NOMO-1 (cell line): ENCODE data around the gene CCAR1.
A peak's percentile ranks its signal among the peaks of the same experiment; 100 is the strongest.
"Not testable (repeated sequence)": the region's sequence is repeated elsewhere in the genome, so short reads cannot be mapped to it uniquely, and the experiment has no call there.

Experiments used
- DNase-seq, 2 experiments: peaks; one replicate each; lab custom pipeline; 2025; ENCODE audit not compliant: unreplicated experiment in 2 of 2; lab: John Stamatoyannopoulos, UW

Gene CCAR1

DNA sequence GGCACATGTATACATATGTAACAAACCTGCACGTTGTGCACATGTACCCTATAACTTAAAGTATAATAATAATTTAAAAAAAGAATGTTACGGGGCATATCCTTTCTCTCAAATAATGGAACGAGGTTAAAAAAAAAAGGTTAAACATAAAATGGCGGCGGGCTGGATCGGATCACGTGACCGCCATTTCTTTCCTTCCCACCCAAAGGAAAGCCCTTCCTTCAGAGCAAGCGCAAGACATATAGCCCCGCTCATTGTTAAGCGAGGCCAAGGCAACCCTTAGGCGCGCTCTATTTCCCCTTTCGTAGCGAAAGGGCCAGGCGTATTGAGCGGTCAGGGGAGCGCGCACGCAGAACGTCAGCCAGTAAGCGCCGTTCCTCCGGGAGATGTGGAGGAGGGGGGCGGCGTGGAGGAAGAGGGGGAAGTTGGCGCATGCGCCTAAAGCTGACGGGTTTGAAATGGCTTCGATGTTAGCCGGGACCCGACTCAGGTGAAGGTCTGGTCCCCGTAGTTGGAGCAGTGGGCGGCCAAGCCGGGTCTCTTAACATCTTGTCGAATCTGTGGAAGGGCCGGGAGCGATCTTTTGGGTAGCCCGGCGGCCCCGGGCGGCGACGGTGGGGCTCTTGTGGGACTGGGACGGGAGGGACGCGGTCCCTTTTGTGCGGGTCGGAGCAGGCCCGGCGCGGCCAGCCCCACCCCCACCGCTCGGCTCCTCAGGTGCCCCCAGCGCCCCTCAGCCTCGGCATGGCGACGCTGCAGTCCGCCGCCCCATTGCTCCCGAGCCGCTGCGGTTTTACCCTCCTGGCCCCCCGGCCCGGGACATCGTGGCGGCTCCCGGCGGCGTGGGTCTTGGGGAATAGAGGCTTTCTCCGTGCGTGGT lies at the start of gene CCAR1:
Gene CCAR1 (plus strand): TSS at position 447 of the 880 bp plus-strand sequence. CDS start 1,266 bp downstream, outside the sequence.
- peak; percentile 99 for DNase-seq

DNA sequence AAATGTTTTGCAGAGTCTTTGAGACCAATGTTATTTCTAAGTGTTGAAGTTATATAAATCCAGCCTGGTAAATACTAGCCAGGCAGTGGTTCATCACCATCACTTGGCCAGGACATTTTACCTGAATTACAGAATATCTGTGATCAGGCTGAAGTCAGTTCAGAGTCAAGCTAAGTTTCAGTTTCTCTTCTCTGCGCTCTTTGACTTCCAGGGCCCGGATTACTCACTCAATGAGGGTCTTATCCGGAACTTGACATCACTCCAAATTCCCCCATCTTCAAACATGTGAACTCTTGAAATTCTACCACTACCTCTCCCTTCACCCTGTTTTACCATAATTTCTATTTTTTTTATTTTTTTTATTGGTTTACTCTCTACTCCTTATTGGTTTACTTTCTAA lies 36.6 kb upstream of the CCAR1 start:
- no peak for DNase-seq

- no peak for DNase-seq
Observed at GRCh38 chr10:68696018-68696417, 25.0 kb upstream of the CCAR1 start.

GRCh38 chr10:68697106-68697505 lies 23.9 kb upstream of the CCAR1 start:
- no peak for DNase-seq

DNA sequence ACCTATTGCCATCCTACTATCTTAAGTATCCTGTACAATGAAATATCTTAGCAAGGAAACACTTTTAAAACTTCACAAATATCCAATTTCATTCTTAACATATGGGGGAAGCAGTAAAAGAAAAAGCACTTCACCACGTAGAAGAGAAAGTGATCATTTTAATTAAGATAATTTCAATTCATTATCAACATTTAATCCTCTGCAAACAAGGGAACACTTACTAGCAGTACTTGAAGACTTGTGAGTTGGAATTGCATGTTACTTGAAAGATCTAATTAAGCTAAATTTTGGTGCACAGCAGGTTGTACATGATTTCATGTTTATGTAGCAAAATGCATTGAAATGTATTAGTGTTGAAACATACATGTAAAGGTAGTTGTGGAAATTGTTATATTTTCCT lies 20.8 kb upstream of the CCAR1 start:
- no peak for DNase-seq

DNA sequence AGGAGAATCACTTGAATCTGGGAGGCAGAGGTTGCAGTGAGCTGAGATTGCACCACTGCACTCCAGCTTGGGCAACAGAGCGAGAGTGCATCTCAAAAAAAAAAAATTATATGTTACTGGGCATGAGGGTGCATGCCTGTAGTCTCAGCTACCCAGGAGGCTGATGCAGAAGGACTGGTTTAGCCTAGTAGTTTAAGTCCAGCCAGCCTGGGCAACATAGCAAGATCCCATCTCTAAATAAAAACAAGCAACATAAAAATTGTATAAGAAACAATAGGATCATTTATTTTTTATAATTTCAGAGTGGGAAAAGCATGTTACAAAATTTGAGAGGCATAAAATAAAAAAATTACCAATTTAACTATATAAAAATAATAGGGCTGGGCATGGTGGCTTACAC lies 15.5 kb upstream of the CCAR1 start:
- no peak for DNase-seq

- not testable (repeated sequence) for DNase-seq
Observed at GRCh38 chr10:68708987-68709386, 12.1 kb upstream of the CCAR1 start.

DNA sequence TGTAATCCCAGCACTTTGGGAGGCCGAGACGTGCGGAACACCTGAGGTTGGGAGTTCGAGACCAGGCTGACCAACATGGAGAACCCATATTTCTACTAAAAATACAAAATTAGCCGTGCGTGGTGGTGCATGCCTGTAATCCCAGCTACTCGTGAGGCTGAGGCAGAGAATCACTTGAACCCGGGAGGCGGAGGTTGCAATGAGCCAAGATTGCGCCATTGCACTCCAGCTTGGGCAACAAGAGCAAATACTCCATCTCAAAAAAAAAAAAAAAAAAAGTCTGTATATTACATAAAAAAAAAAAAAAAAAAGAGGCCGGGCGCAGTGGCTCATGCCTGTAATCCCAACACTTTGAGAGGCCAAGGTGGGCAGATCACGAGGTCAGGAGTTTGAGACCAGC lies 8.0 kb upstream of the CCAR1 start:
- not testable (repeated sequence) for DNase-seq

- no peak for DNase-seq
Observed at GRCh38 chr10:68717435-68717834, 3.6 kb upstream of the CCAR1 start.

DNA sequence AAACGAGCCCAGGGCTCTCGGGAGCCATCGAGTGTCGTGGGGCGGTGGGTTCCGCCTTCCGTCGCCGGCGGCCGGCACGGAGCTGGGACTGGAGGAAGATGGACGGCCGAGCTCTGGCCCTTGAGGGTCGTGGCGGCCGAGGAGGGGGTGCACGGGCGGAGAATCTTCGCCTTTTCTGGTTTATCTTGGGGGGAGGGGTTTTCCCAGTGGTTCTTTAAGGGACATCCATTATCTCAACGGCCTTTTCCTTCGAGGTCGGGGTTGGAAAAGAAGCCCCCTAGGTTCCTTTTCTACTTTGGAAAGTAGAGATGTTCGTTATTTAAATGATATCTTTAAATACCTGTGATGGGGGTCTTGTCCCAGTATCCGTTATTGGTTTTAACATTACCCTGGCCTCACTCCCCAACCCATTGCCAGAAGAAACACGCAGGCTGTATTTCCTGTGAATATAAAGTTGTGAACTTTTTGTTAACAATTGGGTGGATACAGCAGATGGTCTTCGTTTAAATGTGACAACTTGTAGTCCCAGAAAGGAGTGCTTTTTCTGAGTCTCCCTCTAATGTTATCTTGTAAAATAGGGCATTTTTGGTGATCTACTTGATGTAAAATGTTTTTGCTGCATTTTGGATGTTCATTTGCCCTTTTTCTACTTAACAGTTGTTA lies 765 bp downstream of the CCAR1 start:
- no peak for DNase-seq

- no peak for DNase-seq
Observed at GRCh38 chr10:68725016-68725415, 4.0 kb downstream of the CCAR1 start.

GRCh38 chr10:68727146-68727545 lies 6.1 kb downstream of the CCAR1 start:
- DNase-seq: no peak

- DNase-seq: no peak
Observed at GRCh38 chr10:68732651-68733050, 11.6 kb downstream of the CCAR1 start.

GRCh38 chr10:68734349-68734748 lies 13.3 kb downstream of the CCAR1 start:
- DNase-seq: no peak

DNA sequence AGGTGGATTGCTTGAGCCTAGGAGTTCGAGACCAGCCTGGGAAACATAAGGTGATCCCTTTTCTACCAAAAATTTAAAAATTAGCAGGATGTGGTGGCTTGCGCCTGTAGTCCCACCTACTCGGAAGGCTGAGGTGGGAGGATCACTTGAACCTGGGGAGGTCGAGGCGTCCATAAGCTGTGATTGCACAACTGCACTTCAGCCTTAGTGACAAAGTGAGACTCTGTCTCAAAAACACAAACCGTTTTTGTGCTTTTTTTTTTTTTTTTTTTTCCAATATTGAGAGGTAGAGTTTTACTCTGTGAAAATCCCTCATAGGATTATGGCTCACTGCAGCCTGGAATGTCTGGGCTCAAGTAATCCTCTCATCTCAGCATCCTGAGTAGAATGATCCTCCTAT lies 14.1 kb downstream of the CCAR1 start:
- no peak for DNase-seq

- DNase-seq: not testable (repeated sequence)
Observed at GRCh38 chr10:68735739-68736138, 14.7 kb downstream of the CCAR1 start.

- DNase-seq: not testable (repeated sequence)
Observed at GRCh38 chr10:68740676-68741075, 19.6 kb downstream of the CCAR1 start.

DNA sequence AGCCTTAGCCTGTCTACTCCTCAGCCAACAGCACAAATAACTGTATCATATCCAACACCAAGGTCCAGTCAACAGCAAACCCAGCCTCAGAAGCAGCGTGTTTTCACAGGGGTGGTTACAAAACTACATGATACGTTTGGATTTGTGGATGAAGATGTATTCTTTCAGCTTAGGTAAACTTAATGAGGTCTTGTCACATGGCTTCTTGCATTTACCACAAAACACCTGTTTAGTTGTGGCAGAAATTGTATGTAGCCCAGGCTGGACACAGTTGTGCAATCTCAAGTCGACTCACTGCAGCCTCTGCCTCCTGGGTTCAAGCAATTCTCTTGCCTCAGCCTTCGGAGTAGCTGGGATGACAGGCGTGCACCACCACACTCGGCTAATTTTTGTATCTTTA lies 21.4 kb downstream of the CCAR1 start:
- no peak for DNase-seq

- DNase-seq: peak; percentile 23 to 67
Observed at GRCh38 chr10:68752711-68753350, 31.8 kb downstream of the CCAR1 start.

DNA sequence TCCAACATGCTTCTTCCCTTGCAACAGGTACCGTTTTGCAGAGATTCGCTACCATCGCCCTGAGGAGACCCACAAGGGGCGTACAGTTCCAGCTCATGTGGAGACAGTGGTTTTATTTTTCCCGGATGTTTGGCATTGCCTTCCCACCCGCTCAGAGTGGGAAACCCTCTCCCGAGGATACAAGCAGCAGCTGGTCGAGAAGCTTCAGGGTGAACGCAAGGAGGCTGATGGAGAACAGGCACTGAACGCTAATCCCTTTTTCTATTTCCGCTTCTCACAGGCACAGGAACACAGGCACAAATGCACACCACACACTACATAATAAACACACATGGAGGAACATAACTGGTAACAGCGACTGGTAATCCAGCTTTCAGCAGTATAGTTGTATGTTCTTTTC lies 35.2 kb downstream of the CCAR1 start:
- no peak for DNase-seq

DNA sequence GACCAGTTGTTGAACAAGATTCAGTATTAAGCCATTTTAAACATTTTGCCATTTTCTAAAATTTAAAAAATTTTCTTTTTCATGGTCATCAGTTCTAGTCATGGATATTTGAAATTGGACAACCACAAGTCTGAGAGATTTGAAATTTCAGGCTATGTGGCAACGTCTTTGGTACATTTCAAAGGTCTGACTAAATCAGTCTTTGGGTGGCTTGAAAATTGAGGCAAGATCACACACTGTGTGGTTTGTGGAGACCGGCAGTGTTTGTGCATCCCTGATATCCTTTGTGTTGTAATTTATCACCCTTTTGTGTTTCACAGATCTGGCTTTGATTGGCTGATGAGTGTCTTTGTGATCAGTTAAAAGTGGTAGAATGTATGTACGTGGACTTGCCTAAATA lies 35.7 kb downstream of the CCAR1 start:
- DNase-seq: no peak
